Thyroid gland (tissue), 4 donors: ENCODE data around the gene DLG2.

Experiments used
- POLR2A ChIP-seq, 2 donors: fragments of 450-650 bp; IDR thresholded peaks; one replicate each; pipeline ENCODE4 v1.6.1; 2017; ENCODE audit warnings: antibody characterized with exemption in 2 of 2, mild to moderate bottlenecking in 2 of 2, moderate library complexity in 1 of 2
- TF ChIP-seq, protein P1 (sequence below), 6 experiments: fragments of 200-600 bp in 3 of 6; fragments of 450-650 bp in 3 of 6; sonication (generic) in 3 of 6; IDR thresholded peaks; one replicate each; pipeline ENCODE4 v1.5.1; 2016 to 2019; ENCODE audit warnings: antibody characterized with exemption in 6 of 6, mild to moderate bottlenecking in 2 of 6, inconsistent platforms in 1 of 6, moderate library complexity in 1 of 6

DNA sequence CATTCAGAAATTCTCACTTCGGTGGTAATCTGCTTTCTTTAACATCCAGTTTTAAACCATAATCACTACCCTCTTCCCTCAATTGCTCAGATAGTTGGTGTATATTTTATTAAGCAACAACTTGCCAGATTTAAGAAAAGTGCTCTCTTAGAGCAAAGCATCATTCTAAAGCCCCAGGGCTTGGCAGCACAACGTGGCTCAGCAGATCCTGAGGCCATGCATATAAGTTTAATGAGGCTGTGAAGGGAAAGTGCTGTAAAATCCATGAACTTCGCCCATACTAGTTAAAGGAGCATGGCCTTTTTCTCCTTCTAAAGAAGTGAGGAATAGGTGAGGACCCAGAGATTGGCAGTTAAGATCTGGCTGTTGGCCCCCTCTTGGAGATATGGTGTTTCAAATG is 1858.7 kb downstream of the DLG2 start:
- TF ChIP-seq, protein P1, sequence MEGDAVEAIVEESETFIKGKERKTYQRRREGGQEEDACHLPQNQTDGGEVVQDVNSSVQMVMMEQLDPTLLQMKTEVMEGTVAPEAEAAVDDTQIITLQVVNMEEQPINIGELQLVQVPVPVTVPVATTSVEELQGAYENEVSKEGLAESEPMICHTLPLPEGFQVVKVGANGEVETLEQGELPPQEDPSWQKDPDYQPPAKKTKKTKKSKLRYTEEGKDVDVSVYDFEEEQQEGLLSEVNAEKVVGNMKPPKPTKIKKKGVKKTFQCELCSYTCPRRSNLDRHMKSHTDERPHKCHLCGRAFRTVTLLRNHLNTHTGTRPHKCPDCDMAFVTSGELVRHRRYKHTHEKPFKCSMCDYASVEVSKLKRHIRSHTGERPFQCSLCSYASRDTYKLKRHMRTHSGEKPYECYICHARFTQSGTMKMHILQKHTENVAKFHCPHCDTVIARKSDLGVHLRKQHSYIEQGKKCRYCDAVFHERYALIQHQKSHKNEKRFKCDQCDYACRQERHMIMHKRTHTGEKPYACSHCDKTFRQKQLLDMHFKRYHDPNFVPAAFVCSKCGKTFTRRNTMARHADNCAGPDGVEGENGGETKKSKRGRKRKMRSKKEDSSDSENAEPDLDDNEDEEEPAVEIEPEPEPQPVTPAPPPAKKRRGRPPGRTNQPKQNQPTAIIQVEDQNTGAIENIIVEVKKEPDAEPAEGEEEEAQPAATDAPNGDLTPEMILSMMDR (IDR thresholded peaks at IDR 0.05) = no peak
- no peak for TF ChIP-seq POLR2A (IDR thresholded peaks at IDR 0.05)
